Activated T-cell treated with anti-CD3 and anti-CD28 coated beads, Interleukin-2, amount 50 U/mL, for 4 hours (primary cell): ENCODE data around the gene STOML1. TPM values are rescaled to one million over a fixed set of nuclear protein-coding genes. Genes with fewer than 3 reads are reported as not detected.

Experiments used
- ATAC-seq, 2 donors: fragments of 200-7000 bp; cut with Tn5 transposase; one replicate each; pipeline ENCODE4 v1.10.0; 2021
- DNase-seq: peaks from one replicate; pipeline ENCODE4 v3.0.0-alpha.2; 2020
- H3K27me3 Mint-ChIP-seq: one replicate; pipeline ENCODE4 v1.8.0; 2021; ENCODE audit warnings: low read depth, mixed read lengths
- H3K36me3 Mint-ChIP-seq: one replicate; pipeline ENCODE4 v1.8.0; 2022; ENCODE audit warnings: mixed read lengths; ENCODE audit not compliant: insufficient read depth
- H3K4me1 Mint-ChIP-seq: one replicate; pipeline ENCODE4 v1.8.0; 2021; ENCODE audit warnings: low read depth, mixed read lengths
- H3K4me3 Mint-ChIP-seq: one replicate; pipeline ENCODE4 v1.8.0; 2021; ENCODE audit warnings: mild to moderate bottlenecking, moderate library complexity, mixed read lengths
- H3K9me3 Mint-ChIP-seq: one replicate; pipeline ENCODE4 v1.8.0; 2021; ENCODE audit warnings: mixed read lengths
- total RNA-seq, 3 donors: library from RNA; stranded (reverse); gene quantifications; one replicate each; pipeline ENCODE4 v1.2.1, GENCODE V29; 2021

STOML1 gene
- total RNA-seq, 3 donors from 2014 or later = 14.6 to 17.9 (median 16.4) TPM

GRCh38 chr15:74032046-74032445, 40.0 kb upstream of the STOML1 start:
- peaks cover 27% of the 10 kb centered on the region for H3K36me3 Mint-ChIP-seq

GRCh38 chr15:74028646-74029045, 36.6 kb upstream of the STOML1 start:
- DNase-seq = no peak

More at GRCh38 chr15:74032046-74032445, 40.0 kb upstream of the STOML1 start:
- Mint-ChIP-seq H3K27me3 (no peaks in the 10 kb centered on the region), H3K9me3 (no peaks in the 10 kb centered on the region), H3K4me1 (no peaks in the 10 kb centered on the region), H3K4me3 (no peak overlapping the region)
- ATAC-seq (no peak), DNase-seq (no peak)

GRCh38 chr15:74027688-74028087, 35.6 kb upstream of the STOML1 start:
- H3K4me3 Mint-ChIP-seq = no peak overlapping the region
- ATAC-seq = no peak
- H3K9me3 Mint-ChIP-seq = no peaks in the 10 kb centered on the region
- H3K27me3 Mint-ChIP-seq = no peaks in the 10 kb centered on the region
- no peak for DNase-seq
- no peaks in the 10 kb centered on the region for H3K4me1 Mint-ChIP-seq
- peaks cover 29% of the 10 kb centered on the region for H3K36me3 Mint-ChIP-seq

More at GRCh38 chr15:74028646-74029045, 36.6 kb upstream of the STOML1 start:
- no peaks in the 10 kb centered on the region for H3K4me1 Mint-ChIP-seq
- no peak for ATAC-seq
- no peak overlapping the region for H3K4me3 Mint-ChIP-seq
- H3K36me3 Mint-ChIP-seq = peaks cover 25% of the 10 kb centered on the region
- no peaks in the 10 kb centered on the region for H3K27me3 Mint-ChIP-seq
- H3K9me3 Mint-ChIP-seq = no peaks in the 10 kb centered on the region

GRCh38 chr15:74025436-74025835, 33.3 kb upstream of the STOML1 start:
- DNase-seq (no peak), ATAC-seq (no peak)
- Mint-ChIP-seq H3K36me3 (peaks cover 32% of the 10 kb centered on the region), H3K4me1 (peaks cover 3% of the 10 kb centered on the region), H3K4me3 (no peak overlapping the region), H3K27me3 (no peaks in the 10 kb centered on the region), H3K9me3 (no peaks in the 10 kb centered on the region)

GRCh38 chr15:74024687-74025086, 32.6 kb upstream of the STOML1 start:
- peaks cover 32% of the 10 kb centered on the region for H3K36me3 Mint-ChIP-seq

GRCh38 chr15:74022706-74023470, 30.8 kb upstream of the STOML1 start:
- ATAC-seq (no peak), DNase-seq (no peak)
- H3K36me3 Mint-ChIP-seq = peaks cover 28% of the 10 kb centered on the region
- peaks cover 5% of the 10 kb centered on the region for H3K4me1 Mint-ChIP-seq
- H3K9me3 Mint-ChIP-seq = no peaks in the 10 kb centered on the region
- no peak overlapping the region for H3K4me3 Mint-ChIP-seq
- no peaks in the 10 kb centered on the region for H3K27me3 Mint-ChIP-seq

More at GRCh38 chr15:74024687-74025086, 32.6 kb upstream of the STOML1 start:
- DNase-seq (no peak), ATAC-seq (no peak)
- Mint-ChIP-seq H3K9me3 (no peaks in the 10 kb centered on the region), H3K27me3 (no peaks in the 10 kb centered on the region), H3K4me3 (no peak overlapping the region), H3K4me1 (peaks cover 4% of the 10 kb centered on the region)

GRCh38 chr15:74019734-74020133, 27.6 kb upstream of the STOML1 start:
- no peak overlapping the region for H3K4me3 Mint-ChIP-seq
- DNase-seq = no peak
- no peaks in the 10 kb centered on the region for H3K27me3 Mint-ChIP-seq
- peaks cover 14% of the 10 kb centered on the region for H3K4me1 Mint-ChIP-seq
- no peak for ATAC-seq
- H3K9me3 Mint-ChIP-seq = no peaks in the 10 kb centered on the region
- peaks cover 31% of the 10 kb centered on the region for H3K36me3 Mint-ChIP-seq

- DNase-seq (no peak), ATAC-seq (no peak)
- peaks cover 43% of the 10 kb centered on the region for H3K4me1 Mint-ChIP-seq
- H3K27me3 Mint-ChIP-seq = no peaks in the 10 kb centered on the region
- H3K9me3 Mint-ChIP-seq = no peaks in the 10 kb centered on the region
- no peak overlapping the region for H3K4me3 Mint-ChIP-seq
- peaks cover 23% of the 10 kb centered on the region for H3K36me3 Mint-ChIP-seq
These were observed 21.3 kb upstream of the STOML1 start for GRCh38 chr15:74013374-74013894.

- Mint-ChIP-seq H3K9me3 (no peaks in the 10 kb centered on the region), H3K27me3 (no peaks in the 10 kb centered on the region), H3K4me3 (no peak overlapping the region), H3K36me3 (peaks cover 32% of the 10 kb centered on the region), H3K4me1 (peaks cover 60% of the 10 kb centered on the region)
- DNase-seq = no peak
- no peak for ATAC-seq
These were observed 19.5 kb upstream of the STOML1 start for GRCh38 chr15:74011610-74012009.

GRCh38 chr15:74010929-74011540, 18.9 kb upstream of the STOML1 start:
- no peaks in the 10 kb centered on the region for H3K9me3 Mint-ChIP-seq
- H3K36me3 Mint-ChIP-seq = peaks cover 35% of the 10 kb centered on the region
- H3K4me1 Mint-ChIP-seq = peaks cover 64% of the 10 kb centered on the region
- no peaks in the 10 kb centered on the region for H3K27me3 Mint-ChIP-seq
- ATAC-seq (no peak), DNase-seq (no peak)
- no peak overlapping the region for H3K4me3 Mint-ChIP-seq

- no peak overlapping the region for H3K4me3 Mint-ChIP-seq
- no peaks in the 10 kb centered on the region for H3K9me3 Mint-ChIP-seq
- no peak for ATAC-seq
- peaks cover 35% of the 10 kb centered on the region for H3K36me3 Mint-ChIP-seq
- peaks cover 57% of the 10 kb centered on the region for H3K4me1 Mint-ChIP-seq
- H3K27me3 Mint-ChIP-seq = no peaks in the 10 kb centered on the region
- DNase-seq = no peak
These were observed 16.8 kb upstream of the STOML1 start for GRCh38 chr15:74008901-74009300.

- Mint-ChIP-seq H3K36me3 (peaks cover 40% of the 10 kb centered on the region), H3K4me1 (peaks cover 60% of the 10 kb centered on the region), H3K4me3 (peak overlapping the region; percentile 55), H3K9me3 (peaks cover 5% of the 10 kb centered on the region), H3K27me3 (no peaks in the 10 kb centered on the region)
- no peak for DNase-seq
- peak; percentile 64 to 71 for ATAC-seq
These were observed 15.8 kb upstream of the STOML1 start for GRCh38 chr15:74007820-74008371.

GRCh38 chr15:74006774-74007639, 14.9 kb upstream of the STOML1 start:
- no peaks in the 10 kb centered on the region for H3K27me3 Mint-ChIP-seq
- peaks cover 5% of the 10 kb centered on the region for H3K9me3 Mint-ChIP-seq
- H3K36me3 Mint-ChIP-seq = peaks cover 36% of the 10 kb centered on the region
- DNase-seq (no peak), ATAC-seq (peak; percentile 78 to 81)
- peak overlapping the region; percentile 55 for H3K4me3 Mint-ChIP-seq
- H3K4me1 Mint-ChIP-seq = peaks cover 60% of the 10 kb centered on the region

GRCh38 chr15:73997986-73998385, 5.9 kb upstream of the STOML1 start:
- H3K27me3 Mint-ChIP-seq = no peaks in the 10 kb centered on the region
- DNase-seq = no peak
- H3K4me1 Mint-ChIP-seq = peaks cover 53% of the 10 kb centered on the region
- H3K36me3 Mint-ChIP-seq = peaks cover 13% of the 10 kb centered on the region
- H3K9me3 Mint-ChIP-seq = no peaks in the 10 kb centered on the region
- no peak for ATAC-seq
- no peak overlapping the region for H3K4me3 Mint-ChIP-seq
